Measurements from ENCODE around the gene MARVELD1.

- TF ChIP-seq CTCF (IDR thresholded peaks at IDR 0.05) (no peak), POLR2A (IDR thresholded peaks at IDR 0.05) (no peak)
These were observed 18.5 kb downstream of the MARVELD1 start for GRCh38 chr10:97732052-97732359.

Measured in body of pancreas (tissue), 4 donors.